A673 (cell line): ENCODE measurements around the gene AICDA. TPM values are rescaled to one million over a fixed set of nuclear protein-coding genes. Genes with fewer than 3 reads are reported as not detected.
"Not testable (repeated sequence)": the region's sequence is repeated elsewhere in the genome, so short reads cannot be mapped to it uniquely, and the experiment has no call there.

ENCODE experiments used
- BruUV-seq: library from RNA; stranded (reverse); fragments of 400-500 nt; replicated peaks from 2 replicates; lab custom pipeline; 2021; lab: Mats Ljungman, UMichigan
- CTCF ChIA-PET: fragments of 300-600 bp; sonication (Branson Sonifier 250); formaldehyde crosslinking; loops from one replicate; lab custom pipeline; 2022; ENCODE audit warnings: antibody characterized with exemption; lab: Charles Lee
- POLR2A ChIA-PET: fragments of 300-600 bp; sonication (Branson Sonifier 250); formaldehyde crosslinking; loops from one replicate; lab custom pipeline; 2022; ENCODE audit warnings: antibody characterized with exemption; ENCODE audit not compliant: low non-redundant PET; lab: Charles Lee
- DNase-seq: peaks from one replicate; pipeline ENCODE4 v3.0.0-alpha.2; 2015; ENCODE audit warnings: low spot score
- H3K27ac ChIP-seq: fragments of 200-600 bp; sonication (generic); 2 replicates; pipeline ENCODE4 v1.5.1; 2016; ENCODE audit warnings: mixed run types, low read depth, mild to moderate bottlenecking, mixed read lengths, antibody characterized with exemption, low read length; ENCODE audit not compliant: poor library complexity, severe bottlenecking
- H3K27me3 ChIP-seq: fragments of 200-600 bp; sonication (generic); replicated peaks from 2 replicates; pipeline ENCODE4 v1.6.1; 2017; ENCODE audit warnings: mixed run types, low read depth, mild to moderate bottlenecking, mixed read lengths, antibody characterized with exemption, low read length; ENCODE audit not compliant: insufficient read depth, poor library complexity
- H3K36me3 ChIP-seq: fragments of 200-600 bp; sonication (generic); 2 replicates; pipeline ENCODE4 v1.6.1; 2016; ENCODE audit warnings: mixed run types, mild to moderate bottlenecking, mixed read lengths, antibody characterized with exemption, low read length; ENCODE audit not compliant: insufficient read depth, poor library complexity, severe bottlenecking
- H3K4me1 ChIP-seq: fragments of 200-600 bp; sonication (generic); 2 replicates; pipeline ENCODE4 v1.6.1; 2017; ENCODE audit warnings: mixed run types, mild to moderate bottlenecking, mixed read lengths, antibody characterized with exemption, low read length; ENCODE audit not compliant: insufficient read depth, poor library complexity, severe bottlenecking
- H3K4me3 ChIP-seq: fragments of 200-600 bp; sonication (generic); 2 replicates; pipeline ENCODE4 v1.5.1; 2016; ENCODE audit warnings: low read depth, mixed run types, mild to moderate bottlenecking, mixed read lengths, low read length; ENCODE audit not compliant: poor library complexity, severe bottlenecking
- H3K9me3 ChIP-seq: fragments of 200-600 bp; sonication (generic); 2 replicates; pipeline ENCODE4 v1.6.1; 2016; ENCODE audit warnings: mixed run types, low read depth, mild to moderate bottlenecking, mixed read lengths, antibody characterized with exemption, low read length; ENCODE audit not compliant: poor library complexity, severe bottlenecking
- CTCF ChIP-seq: fragments of 300-800, 200-600 bp; sonication (generic); conservative IDR thresholded peaks from 2 replicates; pipeline ENCODE4 v1.5.1; 2017; ENCODE audit warnings: low read depth, mild to moderate bottlenecking, antibody characterized with exemption, low read length, moderate library complexity, mixed read lengths
- EZH2 ChIP-seq: fragments of 200-600 bp; sonication (generic); IDR thresholded peaks from 2 replicates; pipeline ENCODE4 v1.6.1; 2017; ENCODE audit warnings: borderline replicate concordance, low read depth, mild to moderate bottlenecking, mixed read lengths, antibody characterized with exemption, low read length; ENCODE audit not compliant: poor library complexity, severe bottlenecking
- intact Hi-C: fragments of 100-400 bp; cut with micrococcal nuclease; formaldehyde crosslinking; loops from one replicate; pipeline ENCODE4 v1.10.0; 2022; ENCODE audit not compliant: unreplicated experiment
- total RNA-seq: library from RNA; stranded (reverse); gene quantifications from 2 replicates; pipeline ENCODE4 v1.2.3, GENCODE V29; 2021

AICDA gene
- total RNA-seq, 1 experiment from 2014 or later, result not detected

- POLR2A ChIA-PET, result no interaction called here
- Histone ChIP-seq H3K4me3 (no peak overlapping the region), H3K9me3 (no peaks in the 10 kb centered on the region), H3K27me3 (no peaks in the 10 kb centered on the region), H3K27ac (no peak overlapping the region), H3K36me3 (no peaks in the 10 kb centered on the region), H3K4me1 (no peaks in the 10 kb centered on the region)
- no peak for DNase-seq
- intact Hi-C loops, result no loop called here
- TF ChIP-seq EZH2, result no peak
- TF ChIP-seq CTCF, result no peak
- CTCF ChIA-PET, result no interaction called here
- BruUV-seq, result no TSS peak
These were observed 17.5 kb upstream of the AICDA start for GRCh38 chr12:8630131-8630530.

GRCh38 chr12:8629486-8630033 is 16.9 kb upstream of the AICDA start:
- ChIA-PET POLR2A (no interaction called here), CTCF (no interaction called here)
- BruUV-seq, result no TSS peak
- Histone ChIP-seq H3K27me3 (no peaks in the 10 kb centered on the region), H3K4me1 (no peaks in the 10 kb centered on the region), H3K36me3 (no peaks in the 10 kb centered on the region), H3K9me3 (no peaks in the 10 kb centered on the region), H3K4me3 (no peak overlapping the region), H3K27ac (no peak overlapping the region)
- DNase-seq, result no peak
- TF ChIP-seq EZH2 (no peak), CTCF (no peak)
- intact Hi-C loops, result no loop called here

GRCh38 chr12:8628731-8629130 is 16.1 kb upstream of the AICDA start:
- no peak for DNase-seq
- no TSS peak for BruUV-seq

GRCh38 chr12:8624750-8625149 is 12.1 kb upstream of the AICDA start:
- H3K4me1 ChIP-seq, H3K4me3 ChIP-seq, CTCF ChIA-PET, H3K9me3 ChIP-seq, intact Hi-C loops, H3K27ac ChIP-seq, H3K27me3 ChIP-seq, H3K36me3 ChIP-seq, BruUV-seq, POLR2A ChIA-PET, DNase-seq: not testable (repeated sequence)

More at GRCh38 chr12:8628731-8629130, 16.1 kb upstream of the AICDA start:
- intact Hi-C loops, result no loop called here
- Histone ChIP-seq H3K4me1 (no peaks in the 10 kb centered on the region), H3K27ac (no peak overlapping the region), H3K27me3 (no peaks in the 10 kb centered on the region), H3K9me3 (no peaks in the 10 kb centered on the region), H3K36me3 (no peaks in the 10 kb centered on the region), H3K4me3 (no peak overlapping the region)
- TF ChIP-seq EZH2 (no peak), CTCF (no peak)
- ChIA-PET CTCF (no interaction called here), POLR2A (no interaction called here)
